ENCODE results near the gene CTIF.
A peak's percentile ranks its signal among the peaks of the same experiment; 100 is the strongest.

CTIF gene

DNA sequence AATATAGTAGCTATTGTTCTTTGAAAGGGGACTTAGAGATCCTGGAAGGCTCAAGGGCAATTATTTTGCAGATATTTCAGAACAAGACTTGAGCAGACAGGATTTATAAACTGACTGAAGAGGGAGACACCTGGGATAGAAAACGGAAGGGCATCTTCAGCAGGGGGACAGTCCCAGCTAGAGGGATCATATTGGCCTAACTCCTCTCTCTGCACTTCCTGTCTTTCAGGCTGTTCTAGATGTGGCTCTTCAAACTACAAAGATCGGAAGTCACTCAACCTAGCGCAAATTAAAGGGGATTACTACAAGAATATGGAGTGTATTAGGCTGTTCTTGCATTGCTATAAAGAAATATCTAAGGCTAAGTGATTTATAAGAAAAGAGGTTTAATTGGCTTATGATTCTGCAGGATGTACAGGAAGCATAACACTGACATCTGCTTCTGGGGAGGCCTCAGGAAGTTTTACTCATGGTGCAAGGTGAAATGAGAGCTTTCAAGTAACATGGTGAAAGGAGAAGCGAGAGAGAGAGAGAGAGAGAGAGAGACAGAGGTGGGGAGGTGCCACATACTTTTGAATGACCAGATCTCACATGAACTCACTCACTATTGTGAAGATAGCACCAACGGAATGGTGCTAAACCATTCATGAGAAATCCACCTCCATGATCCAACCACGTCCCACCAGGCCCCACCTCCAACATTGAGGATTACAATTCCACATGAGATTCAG is 5.3 kb upstream of the CTIF start:
- no peak for DNase-seq (ENCODE audit: low read depth in 2 of 2)

DNA sequence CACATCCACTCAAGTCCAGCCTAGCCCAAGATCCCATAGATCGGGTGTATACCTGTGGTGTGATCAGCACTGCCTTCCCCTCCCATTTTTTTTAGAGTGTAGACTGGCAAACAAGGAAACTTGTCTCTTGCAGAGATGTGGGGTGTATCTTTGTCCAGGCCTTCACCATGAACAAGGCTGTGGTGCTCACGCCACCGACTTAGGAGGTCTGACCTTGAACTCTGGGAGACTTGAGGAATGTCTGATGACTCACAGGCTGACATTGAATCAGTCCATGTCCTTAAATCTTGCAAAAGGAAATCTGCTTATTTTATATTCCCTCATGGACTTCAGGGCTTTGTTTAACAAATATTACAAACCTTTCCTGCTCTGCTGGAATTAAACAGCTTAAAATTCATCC is 4.5 kb upstream of the CTIF start:
- DNase-seq (ENCODE audit: low read depth in 2 of 2), result no peak

DNA sequence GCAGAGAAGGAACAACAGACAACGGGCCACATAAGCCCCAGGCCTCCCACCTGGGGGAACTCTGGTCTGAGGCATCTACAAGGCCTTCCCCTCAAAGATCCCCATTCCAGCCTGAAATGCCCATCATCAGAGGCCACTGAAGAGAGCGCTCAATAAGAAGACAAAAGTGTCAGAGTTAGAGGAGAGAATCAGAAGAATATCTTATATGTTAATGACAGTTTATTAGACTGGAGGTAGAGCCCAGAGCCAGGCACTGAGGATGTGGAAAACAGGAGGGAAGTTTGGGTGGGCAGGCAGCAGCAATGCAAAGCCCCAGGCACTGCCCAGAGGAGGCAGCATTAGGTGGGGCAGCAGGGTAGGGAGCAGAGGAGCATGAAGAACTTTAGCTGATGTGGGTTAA is 2.9 kb upstream of the CTIF start:
- no peak for DNase-seq (ENCODE audit: low read depth in 2 of 2)

DNA sequence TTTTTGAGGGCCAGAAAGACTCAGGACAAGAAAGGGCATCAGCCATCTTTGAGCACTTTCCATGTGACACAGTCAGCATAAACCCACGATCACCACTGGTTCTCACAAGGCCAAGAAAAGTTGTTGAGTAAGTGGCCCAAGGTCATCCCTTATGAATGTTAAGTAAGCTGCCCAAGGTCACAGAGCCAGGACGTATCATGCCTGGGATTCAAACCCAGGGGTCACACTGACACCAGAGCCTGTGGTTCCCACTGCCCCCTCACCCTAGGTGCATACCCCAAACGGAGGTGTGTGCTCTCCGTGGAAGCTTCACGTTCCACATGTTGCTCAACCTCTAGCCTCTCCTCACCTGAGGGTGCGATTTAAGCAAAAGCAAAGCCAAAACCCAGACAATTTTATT is 2.3 kb upstream of the CTIF start:
- DNase-seq (ENCODE audit: low read depth in 2 of 2), result no peak

DNA sequence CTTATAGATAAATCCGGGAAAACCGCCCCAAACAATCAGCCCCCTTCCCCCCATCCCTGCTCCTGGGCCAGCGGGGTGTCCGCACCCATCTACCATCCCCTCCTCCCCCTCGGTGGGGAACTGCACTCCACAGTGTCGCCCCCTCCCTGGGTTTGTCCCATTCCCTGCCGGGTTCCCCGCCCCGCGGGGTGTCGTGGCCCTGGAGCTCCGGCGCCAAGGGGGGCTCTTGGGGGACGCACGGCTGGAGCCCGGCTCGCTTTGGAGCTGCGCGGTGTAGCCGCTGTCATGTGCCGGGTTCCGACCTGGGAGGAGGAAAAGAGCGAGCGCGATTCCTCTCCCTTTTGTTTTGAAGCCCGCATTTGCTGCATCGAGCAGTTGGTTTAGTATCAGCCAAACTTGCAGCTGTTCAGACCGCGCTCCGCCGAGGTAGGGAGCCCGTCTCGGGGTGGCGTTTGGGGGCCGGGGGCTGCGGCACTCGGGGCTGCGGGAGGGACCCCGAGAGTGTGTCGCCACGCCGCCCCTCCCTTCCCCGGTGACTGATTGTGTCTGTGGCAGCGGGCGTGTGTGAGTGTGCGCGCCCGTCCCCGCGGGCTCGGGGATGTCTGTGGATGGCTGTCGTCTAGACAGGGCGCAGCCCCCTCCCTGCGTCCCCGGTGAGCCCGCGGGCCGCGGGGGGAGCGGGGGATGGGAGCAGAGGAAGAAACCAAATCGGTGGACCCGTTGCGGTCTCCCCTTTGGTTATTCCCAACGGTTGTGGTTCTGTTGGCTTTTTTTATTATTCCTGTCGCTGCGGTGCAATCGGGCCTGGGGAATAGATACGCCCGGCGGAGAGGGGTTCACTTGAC is 797 bp downstream of the CTIF start:
- no peak for DNase-seq (ENCODE audit: low read depth in 2 of 2)

DNA sequence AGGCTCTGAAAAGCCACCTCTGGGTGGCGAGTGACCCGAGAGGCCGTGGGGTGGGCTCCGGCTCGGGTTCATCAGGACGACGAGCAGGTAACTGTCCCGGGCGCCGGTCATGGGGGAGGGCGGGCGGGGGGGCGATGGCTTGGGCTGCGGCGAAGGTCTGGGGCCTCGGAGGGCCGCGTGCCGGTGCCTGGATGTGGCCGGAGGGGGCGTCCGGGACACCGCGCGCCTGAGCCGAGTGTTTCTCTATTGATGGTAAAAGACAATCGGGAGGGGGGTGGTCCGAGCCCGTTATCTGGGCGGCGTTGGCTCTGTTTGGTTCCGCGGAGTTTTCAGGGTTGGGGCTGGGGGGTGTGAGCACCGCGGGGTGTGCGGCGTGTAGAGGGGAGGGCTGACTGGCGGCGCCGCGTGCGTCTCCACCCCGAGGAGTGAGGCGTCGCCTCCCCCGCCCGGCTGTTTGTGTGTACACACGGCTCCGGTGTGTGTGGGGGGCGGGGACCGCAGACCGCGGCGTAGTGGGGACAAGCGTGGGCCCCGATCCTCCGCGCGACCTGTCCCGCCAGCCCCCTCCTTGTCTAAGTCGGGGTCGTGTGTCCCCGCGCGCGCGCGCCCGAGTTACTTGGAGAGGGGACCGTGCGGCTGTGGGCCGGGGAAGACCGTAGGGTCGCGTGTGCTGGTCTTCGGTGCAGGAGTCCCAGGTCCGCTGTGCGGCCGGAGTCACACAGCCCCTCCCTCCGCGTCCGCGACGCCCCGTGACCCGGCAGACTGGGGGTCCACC is 1.6 kb downstream of the CTIF start:
- peak in 1 of 2 donors; percentile 25 for DNase-seq (ENCODE audit: low read depth in 2 of 2)

DNA sequence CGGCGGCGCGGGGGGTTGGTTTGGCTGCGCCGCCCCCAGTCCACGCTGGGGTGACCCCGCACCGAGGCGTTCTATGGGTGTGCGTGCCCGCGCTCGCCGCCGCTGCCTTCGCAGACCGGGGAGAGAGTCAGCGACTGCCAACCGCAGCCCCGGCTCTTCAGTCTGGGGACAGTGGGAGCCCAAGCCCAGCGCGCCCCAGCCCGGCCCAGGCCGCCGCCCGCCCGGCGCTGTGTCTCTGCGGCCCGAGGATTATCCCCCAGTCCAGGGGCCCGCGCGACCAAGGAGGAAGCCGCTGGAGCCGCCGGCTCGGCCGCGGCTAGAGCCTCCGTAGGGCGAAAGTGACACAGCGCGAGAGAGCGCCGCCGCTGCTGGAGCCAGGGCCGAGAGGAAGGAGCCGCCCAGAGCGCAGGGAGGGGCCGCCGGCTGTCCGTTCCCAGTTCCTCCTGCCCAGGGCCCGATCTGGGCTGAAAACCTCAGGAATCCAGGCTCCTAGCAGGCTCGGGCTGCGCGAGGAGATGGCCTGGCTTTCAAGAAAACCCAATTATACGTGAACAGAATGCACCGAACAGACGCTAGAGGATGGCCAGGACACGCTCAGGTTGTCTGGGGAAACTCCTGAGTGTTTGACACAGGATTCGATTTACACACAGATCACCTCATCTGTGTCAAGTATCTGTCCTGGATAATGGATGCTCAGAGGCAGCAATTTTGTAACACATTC is 2.4 kb downstream of the CTIF start:
- no peak for DNase-seq (ENCODE audit: low read depth in 2 of 2)

DNA sequence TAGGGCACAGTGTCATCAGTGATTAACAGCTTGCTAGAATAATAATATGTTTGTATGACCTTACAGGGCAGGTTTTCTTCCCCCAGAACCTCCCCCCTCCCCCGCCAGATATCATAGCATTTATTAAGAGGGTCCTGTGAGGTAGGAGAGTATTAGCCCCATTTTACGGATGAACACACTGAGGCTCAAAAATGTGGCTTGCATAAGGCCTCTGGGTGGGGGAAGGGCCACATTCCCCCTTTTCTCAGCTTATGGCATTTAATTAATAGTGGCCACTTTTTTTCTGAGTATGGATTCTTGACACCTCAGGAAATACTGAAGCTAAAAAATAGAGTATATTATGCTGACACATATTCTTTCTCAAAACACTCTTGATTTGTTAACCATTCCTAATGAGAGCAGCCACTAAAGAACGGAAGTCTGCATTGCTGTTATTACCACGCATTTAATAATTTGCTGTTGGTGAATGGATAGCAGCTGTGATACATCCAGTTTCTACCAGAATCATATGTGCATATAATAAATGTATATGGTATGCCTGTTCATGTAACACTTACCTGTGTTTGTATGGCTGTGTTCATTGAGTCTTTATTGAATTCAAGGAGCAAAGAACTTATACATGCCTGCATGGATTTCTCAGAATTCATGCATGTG is 3.0 kb downstream of the CTIF start:
- DNase-seq (ENCODE audit: low read depth in 2 of 2), result no peak

DNA sequence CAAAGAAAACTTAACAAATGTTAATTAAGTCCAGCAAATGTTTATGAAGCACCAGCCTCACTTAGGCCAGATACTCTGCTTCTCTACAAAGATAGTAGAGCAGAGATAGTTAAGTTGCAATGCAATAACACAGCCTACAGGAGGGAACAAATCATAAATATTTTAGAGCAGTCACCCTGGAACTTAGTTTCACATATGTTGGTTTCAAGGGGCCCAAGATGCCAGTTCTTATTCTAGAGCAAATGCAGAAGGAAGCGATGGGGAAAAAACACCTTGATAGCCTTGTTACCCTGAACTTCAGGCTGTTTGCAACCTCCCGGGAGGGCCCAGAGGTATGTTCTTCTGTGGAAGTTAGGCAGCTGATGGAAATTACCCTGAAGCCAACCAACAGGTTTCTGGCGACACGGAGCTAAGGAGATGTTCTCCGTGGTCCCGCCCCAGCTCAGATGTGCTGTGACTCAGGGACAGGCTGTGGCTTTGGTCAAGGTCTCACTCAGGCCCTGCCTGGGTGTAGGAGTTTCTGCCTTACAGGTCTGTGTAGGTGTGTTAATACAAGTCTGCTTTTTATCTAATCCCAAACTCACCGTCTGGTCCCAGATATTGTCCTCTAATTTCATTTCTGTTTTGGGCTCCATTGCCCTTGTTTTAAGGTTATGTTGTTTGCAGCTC is 3.8 kb downstream of the CTIF start:
- no peak for DNase-seq (ENCODE audit: low read depth in 2 of 2)

DNA sequence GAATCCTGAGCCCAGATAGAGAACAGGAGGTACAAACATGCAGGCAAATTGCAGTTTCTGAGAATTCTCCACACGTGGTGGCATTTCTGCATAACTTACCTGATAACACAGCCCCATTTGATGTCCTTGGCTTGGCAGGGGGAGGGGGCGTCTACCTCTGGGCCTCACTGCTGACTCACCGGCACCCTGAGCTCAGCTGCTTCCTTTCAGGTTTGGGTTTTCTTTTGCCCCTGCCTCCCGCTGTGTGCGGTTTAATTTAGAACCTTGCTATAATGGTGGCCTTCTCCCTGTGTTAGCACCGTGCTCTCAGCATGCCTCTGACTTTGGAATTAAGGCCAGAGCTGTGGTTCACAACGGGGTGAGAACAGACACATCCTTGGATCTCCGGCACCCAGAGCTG is 4.4 kb downstream of the CTIF start:
- DNase-seq (ENCODE audit: low read depth in 2 of 2), result no peak

DNA sequence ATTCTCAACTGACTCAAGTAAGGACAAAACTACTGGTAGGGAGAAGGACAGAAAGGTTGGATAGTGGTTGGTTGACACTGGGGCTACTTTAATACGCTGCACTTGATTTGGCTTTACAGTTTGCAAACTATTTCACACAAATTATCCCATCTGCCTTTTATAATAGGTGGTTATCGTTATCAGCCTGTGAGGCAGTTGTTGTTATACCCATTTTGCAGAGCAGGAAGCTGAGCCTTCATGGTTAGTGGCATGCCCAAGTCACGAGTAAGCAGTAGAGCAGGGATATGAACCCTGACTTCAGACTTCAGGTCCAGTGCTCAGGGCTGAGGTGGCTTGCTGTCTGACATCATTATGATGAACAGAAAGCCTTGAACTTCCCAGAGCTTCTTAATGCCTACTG is 5.3 kb downstream of the CTIF start:
- no peak for DNase-seq (ENCODE audit: low read depth in 2 of 2)

DNA sequence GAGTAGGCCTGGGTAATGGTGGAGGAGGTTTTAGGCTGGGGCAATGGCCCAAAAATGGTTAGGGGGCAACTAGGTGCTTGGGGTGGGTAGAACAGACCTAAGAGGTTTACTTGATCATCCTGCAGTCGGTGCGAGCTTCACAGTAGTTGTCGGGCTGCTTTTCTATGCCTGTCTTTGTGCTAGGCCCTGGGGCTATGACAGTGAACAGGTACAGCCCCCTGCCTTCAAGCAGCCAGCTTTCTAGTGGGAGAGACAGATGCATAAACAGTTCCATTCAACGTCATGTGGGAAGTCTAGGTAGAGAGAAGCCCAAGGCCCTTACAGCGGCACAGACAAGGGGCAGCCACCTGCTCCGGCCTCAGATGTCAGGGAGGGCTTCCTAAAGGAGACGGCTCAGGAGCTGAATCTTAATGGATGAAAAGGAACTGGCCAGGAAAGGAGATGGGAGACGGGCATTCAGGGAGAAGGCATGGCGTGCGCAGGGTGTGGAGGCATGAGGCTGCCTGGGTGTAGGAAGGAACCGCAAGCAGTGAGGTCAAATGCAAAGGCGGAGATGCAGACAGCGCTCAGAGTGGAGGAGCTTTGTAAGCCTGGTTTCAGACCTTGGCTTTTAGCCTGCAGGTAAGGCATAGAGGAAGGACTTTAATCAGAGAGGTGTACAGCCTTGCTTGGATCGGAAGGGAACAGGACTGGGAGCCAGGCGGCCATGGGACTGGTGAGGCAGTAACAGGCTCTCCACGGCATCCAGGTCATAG is 6.0 kb downstream of the CTIF start:
- DNase-seq (ENCODE audit: low read depth in 2 of 2), result no peak

DNA sequence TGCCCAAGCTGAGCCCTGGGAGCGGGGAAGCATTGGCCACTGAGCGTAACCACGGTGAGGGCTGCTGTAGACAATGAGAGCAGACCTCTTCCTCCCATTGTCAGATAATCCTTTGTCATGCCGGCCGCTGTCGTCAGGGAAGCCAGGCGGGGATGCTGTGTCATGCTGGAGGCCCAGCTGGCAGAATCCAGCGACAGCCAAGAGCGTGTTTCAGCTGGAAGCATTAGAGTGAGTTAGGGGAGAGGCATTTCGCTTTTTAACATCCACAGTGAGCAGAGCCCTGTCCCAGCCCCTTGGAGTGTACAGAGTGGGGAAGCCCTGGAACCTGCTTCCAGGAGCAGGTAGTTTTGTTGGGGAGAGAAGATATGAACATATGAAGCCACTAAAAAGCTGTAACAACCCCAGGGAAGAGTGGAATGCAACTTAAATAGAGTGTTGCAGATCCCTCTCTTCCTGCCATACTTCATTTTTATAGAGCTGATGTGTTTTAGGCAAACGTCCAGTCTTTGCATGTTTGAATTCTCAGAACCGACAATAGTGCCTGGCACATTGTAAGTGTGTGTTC is 7.0 kb downstream of the CTIF start:
- no peak for DNase-seq (ENCODE audit: low read depth in 2 of 2)

DNA sequence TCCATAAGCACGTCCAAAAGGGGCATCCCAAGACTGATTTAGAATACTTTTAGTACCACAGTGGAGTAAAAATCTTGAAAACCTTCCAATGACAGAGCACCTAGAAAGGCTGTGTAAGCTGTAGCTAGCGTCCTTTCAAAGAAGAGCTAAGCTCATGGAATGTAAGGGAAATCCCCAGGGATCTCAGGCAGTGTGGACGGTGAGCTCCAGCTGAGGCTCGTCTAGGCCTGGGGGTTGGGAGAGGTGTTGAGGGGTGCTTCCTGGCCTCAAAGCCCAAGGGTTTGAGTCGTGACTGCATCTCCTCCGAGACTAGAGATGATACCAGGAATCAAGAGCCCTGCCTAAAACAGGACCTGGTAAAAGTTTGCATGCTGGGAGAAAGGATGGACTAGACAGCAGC is 7.6 kb downstream of the CTIF start:
- no peak for DNase-seq (ENCODE audit: low read depth in 2 of 2)

DNA sequence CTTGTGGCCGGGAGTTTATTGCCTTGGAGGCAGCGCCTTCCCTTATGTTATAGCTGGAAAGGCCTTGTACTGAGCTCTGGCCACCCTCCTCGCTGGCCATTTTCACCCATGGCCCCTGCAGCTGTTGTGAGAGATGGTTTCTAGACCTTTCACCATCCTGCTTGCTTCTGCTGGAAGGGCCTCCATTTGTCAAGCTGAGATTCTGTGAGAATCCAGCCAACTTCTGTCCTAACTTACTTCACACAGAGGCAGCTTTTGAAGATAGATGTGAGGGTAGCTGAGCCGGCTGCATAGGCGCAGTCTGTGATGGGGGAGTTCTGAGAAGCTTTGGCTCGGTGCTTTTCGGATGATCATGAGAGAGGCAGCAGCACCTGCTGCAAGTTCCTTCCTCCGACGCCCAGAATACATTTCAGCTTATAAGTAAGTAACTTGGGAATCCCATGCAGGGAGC is 8.7 kb downstream of the CTIF start:
- no peak for DNase-seq (ENCODE audit: low read depth in 2 of 2)

DNA sequence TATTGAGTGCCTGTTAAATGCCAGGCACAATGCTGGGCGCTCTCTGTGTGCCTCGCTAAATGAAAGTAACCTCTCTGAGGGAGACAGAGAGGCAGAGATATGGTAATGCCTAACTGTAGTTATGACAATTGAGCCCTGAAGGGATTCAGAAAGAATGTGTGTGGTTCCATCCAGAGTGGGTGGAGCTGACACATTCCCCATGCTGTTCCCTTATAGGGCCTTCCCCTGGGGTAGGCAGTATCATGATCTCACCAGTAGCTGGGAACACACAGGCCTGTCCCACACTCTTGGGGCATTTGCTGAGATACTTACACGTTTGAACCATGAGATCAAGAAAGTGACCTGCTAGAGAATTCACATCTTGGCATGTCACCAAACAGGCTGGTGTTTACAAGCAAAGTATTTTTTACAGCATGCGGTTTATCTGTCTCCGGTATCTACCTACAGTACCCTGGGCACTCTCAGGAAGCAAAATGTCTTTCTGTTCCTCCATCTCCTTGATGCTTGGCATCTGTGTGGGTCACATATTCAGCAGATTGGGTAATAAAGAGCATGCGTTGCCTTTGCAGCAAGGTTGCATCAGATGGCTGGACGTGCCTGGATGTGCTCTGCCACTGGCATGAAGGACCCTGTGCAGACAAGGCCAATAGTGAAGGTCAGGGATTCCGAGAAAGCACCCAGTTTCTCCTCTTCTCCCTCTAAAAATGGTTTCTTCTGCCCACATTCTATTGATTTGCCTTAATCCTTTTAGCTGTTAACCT is 9.4 kb downstream of the CTIF start:
- DNase-seq (ENCODE audit: low read depth in 2 of 2), result no peak

DNA sequence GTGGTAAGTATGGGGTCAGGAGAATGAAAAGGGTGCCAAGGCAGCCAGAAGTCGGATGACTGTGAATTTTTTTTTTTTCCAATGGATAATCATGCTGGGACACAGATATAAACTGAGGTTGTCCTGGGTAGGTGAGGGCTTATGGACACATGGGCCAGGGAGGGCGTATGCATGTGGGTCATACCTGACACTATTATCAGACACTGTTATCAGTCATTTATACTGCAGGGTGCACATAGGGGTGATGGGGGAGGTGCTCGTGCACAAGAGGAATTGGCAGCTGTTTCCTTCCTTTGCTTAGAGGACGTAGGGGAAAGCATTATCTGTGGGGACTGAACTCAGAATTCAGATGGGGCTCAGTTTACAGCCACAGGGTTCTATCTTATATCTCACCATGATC is 10.1 kb downstream of the CTIF start:
- DNase-seq (ENCODE audit: low read depth in 2 of 2), result no peak

DNA sequence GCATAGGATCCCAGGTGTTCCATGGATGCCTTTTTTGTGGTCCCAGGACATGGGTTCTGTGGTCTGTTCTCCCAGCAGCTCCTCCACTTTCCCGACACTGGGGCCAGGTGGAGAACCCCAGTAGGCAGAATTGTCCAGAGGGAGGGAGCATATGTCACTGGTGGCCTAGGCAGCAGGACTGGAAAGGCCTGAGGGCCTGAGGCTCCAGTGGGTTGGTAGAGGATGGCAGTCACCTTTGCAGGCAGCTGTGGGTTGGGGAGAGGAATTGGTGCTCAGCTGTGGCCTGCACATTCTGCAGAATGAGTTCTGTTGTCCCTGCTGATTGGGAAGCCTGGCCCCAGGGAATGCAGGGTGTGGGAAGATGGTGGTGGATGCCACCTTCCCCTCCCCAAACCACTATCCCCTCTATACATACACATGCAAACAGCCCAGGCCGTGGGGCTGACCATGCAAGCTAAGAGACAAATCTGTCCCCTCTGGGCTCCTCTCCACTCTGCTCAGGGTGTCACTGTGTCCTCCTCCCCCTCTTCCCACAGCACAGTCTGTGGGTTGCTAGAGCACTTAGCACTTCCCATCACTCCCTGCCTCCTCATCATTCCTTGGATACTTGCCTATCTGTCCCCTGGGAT is 11.4 kb downstream of the CTIF start:
- DNase-seq (ENCODE audit: low read depth in 2 of 2), result no peak

Measured in activated CD4-positive, alpha-beta T cell treated with anti-CD3 and anti-CD28 coated beads for 24 hours (primary cell).